GM12878 (cell line): ENCODE measurements around the gene LSAMP.

ENCODE experiments used
- BHLHE40 ChIP-seq, 2 experiments: fragments of 450-650 bp in 1 of 2; IDR thresholded peaks; 2 replicates each; pipeline ENCODE4 v1.6.1; 2011 to 2017; ENCODE audit warnings: low read depth in 2 of 2, borderline replicate concordance in 1 of 2, improper control_type of control experiment in 1 of 2, low read length in 1 of 2, mild to moderate bottlenecking in 1 of 2
- CHD2 ChIP-seq: IDR thresholded peaks from 2 replicates; pipeline ENCODE4 v1.6.1; 2011; ENCODE audit warnings: low read depth, low read length, improper control_type of control experiment, borderline replicate concordance
- EP300 ChIP-seq, 2 experiments: fragments of 150-350 bp in 1 of 2; IDR thresholded peaks; 2 replicates each; pipeline ENCODE4 v1.6.1; 2011 to 2012; ENCODE audit warnings: low read depth in 2 of 2, low read length in 2 of 2, borderline replicate concordance in 1 of 2, improper control_type of control experiment in 1 of 2, inconsistent platforms in 1 of 2; ENCODE audit not compliant: control insufficient read depth in 1 of 2
- HDAC2 ChIP-seq: fragments of 200-600 bp; sonication (generic); IDR thresholded peaks from 2 replicates; pipeline ENCODE4 v1.6.1; 2017
- KDM1A ChIP-seq: fragments of 200-600 bp; sonication (generic); IDR thresholded peaks from 2 replicates; pipeline ENCODE4 v1.6.1; 2016; ENCODE audit warnings: borderline replicate concordance
- MYC ChIP-seq: IDR thresholded peaks from 2 replicates; pipeline ENCODE4 v1.6.1; 2011; ENCODE audit warnings: mild to moderate bottlenecking, low read length, moderate library complexity, inconsistent platforms; ENCODE audit not compliant: insufficient read depth, insufficient replicate concordance, insufficient read length, severe bottlenecking
- SPI1 ChIP-seq: IDR thresholded peaks from 2 replicates; pipeline ENCODE4 v1.6.1; 2011; ENCODE audit warnings: low read depth, mild to moderate bottlenecking, low read length, moderate library complexity, borderline replicate concordance; ENCODE audit not compliant: insufficient read depth
- TCF12 ChIP-seq: IDR thresholded peaks from 2 replicates; pipeline ENCODE4 v1.6.1; 2011; ENCODE audit warnings: low read depth, mild to moderate bottlenecking, low read length
- YY1 ChIP-seq: IDR thresholded peaks from 2 replicates; pipeline ENCODE4 v1.6.1; 2011; ENCODE audit warnings: low read depth, mild to moderate bottlenecking, low read length
- ZNF274 ChIP-seq: IDR thresholded peaks from one replicate; pipeline ENCODE4 v1.8.0; 2011; ENCODE audit not compliant: insufficient read length, insufficient read depth
- ZZZ3 ChIP-seq: IDR thresholded peaks from 2 replicates; pipeline ENCODE4 v1.6.1; 2011; ENCODE audit warnings: low read depth; ENCODE audit not compliant: control insufficient read depth, insufficient read length
- TF ChIP-seq, protein P1 (sequence below): IDR thresholded peaks from 2 replicates; pipeline ENCODE4 v1.6.1; 2012; ENCODE audit warnings: low read depth, low read length, improper control_type of control experiment
- TF ChIP-seq, protein P2 (sequence below): IDR thresholded peaks from 2 replicates; pipeline ENCODE4 v1.6.1; 2011; ENCODE audit warnings: low read depth, mild to moderate bottlenecking, low read length, moderate library complexity, borderline replicate concordance; ENCODE audit errors: extremely low read depth
- TF ChIP-seq, protein P3 (sequence below), 3 experiments: IDR thresholded peaks in 2 of 3; conservative IDR thresholded peaks in 1 of 3; 2 replicates each; pipeline ENCODE4 v1.5.1; 2011; ENCODE audit warnings: low read depth in 3 of 3, low read length in 3 of 3, mild to moderate bottlenecking in 3 of 3, control low read depth in 2 of 3, moderate library complexity in 2 of 3, inconsistent platforms in 1 of 3, mixed read lengths in 1 of 3; ENCODE audit not compliant: control insufficient read depth in 2 of 3, insufficient read depth in 1 of 3; ENCODE audit errors: extremely low read depth in 1 of 3

DNA sequence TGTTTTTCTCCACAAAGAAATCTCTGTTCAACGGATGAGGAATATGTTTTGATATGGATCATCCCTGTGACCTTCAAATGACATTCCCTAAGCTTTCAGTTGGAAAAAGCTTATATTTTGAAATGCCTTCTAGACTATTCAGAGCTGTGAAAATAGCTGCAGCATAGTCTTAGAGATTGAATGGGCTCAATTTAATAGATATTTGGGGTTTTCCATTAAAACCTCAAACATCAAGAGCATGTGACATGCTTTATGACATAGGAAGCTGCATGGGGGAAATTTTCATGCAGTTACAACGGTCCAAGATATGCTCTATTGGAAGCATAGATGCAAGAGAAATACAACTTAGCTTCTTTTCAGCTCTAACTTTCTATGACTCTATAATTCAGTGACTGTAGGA, 102.8 kb downstream of the LSAMP start:
- TF ChIP-seq KDM1A, result no peak
- no peak for TF ChIP-seq BHLHE40 (IDR thresholded peaks at IDR 0.05; ENCODE audit: borderline replicate concordance in 1 of 2, low read depth in 2 of 2, low read length in 1 of 2)
- TF ChIP-seq, protein P1, sequence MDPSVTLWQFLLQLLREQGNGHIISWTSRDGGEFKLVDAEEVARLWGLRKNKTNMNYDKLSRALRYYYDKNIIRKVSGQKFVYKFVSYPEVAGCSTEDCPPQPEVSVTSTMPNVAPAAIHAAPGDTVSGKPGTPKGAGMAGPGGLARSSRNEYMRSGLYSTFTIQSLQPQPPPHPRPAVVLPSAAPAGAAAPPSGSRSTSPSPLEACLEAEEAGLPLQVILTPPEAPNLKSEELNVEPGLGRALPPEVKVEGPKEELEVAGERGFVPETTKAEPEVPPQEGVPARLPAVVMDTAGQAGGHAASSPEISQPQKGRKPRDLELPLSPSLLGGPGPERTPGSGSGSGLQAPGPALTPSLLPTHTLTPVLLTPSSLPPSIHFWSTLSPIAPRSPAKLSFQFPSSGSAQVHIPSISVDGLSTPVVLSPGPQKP, result no peak
- no peak for TF ChIP-seq MYC
- no peak for TF ChIP-seq CHD2
- TF ChIP-seq EP300 (IDR thresholded peaks at IDR 0.05; ENCODE audit: borderline replicate concordance in 1 of 2, control insufficient read depth in 1 of 2, low read depth in 2 of 2, low read length in 2 of 2), result peak in 1 of 2 experiments; percentile 61; a peak in 1 of 4 replicates
- TF ChIP-seq, protein P2, sequence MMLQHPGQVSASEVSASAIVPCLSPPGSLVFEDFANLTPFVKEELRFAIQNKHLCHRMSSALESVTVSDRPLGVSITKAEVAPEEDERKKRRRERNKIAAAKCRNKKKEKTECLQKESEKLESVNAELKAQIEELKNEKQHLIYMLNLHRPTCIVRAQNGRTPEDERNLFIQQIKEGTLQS, result no peak
- TF ChIP-seq, protein P3, sequence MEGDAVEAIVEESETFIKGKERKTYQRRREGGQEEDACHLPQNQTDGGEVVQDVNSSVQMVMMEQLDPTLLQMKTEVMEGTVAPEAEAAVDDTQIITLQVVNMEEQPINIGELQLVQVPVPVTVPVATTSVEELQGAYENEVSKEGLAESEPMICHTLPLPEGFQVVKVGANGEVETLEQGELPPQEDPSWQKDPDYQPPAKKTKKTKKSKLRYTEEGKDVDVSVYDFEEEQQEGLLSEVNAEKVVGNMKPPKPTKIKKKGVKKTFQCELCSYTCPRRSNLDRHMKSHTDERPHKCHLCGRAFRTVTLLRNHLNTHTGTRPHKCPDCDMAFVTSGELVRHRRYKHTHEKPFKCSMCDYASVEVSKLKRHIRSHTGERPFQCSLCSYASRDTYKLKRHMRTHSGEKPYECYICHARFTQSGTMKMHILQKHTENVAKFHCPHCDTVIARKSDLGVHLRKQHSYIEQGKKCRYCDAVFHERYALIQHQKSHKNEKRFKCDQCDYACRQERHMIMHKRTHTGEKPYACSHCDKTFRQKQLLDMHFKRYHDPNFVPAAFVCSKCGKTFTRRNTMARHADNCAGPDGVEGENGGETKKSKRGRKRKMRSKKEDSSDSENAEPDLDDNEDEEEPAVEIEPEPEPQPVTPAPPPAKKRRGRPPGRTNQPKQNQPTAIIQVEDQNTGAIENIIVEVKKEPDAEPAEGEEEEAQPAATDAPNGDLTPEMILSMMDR (IDR thresholded peaks at IDR 0.05 in 2 of 3, conservative IDR thresholded peaks at IDR 0.05 in 1 of 3; ENCODE audit: control insufficient read depth in 2 of 3, extremely low read depth in 1 of 3, insufficient read depth in 1 of 3, low read depth in 3 of 3, low read length in 3 of 3), result no peak
- no peak for TF ChIP-seq HDAC2
- no peak for TF ChIP-seq ZZZ3
- TF ChIP-seq SPI1, result no peak
- no peak for TF ChIP-seq YY1
- TF ChIP-seq TCF12, result no peak
- TF ChIP-seq ZNF274, result no peak
